ENCODE measurements around the gene FOXO6. TPM values are rescaled to one million over a fixed set of nuclear protein-coding genes. Genes with fewer than 3 reads are reported as not detected.

Gene FOXO6
- total and polyA plus RNA-seq, 2 of the 13 experiments (the other 11 are each of a cell fraction or from before 2014, with no cell fraction given): 0.13 TPM; not detected in 1

- TF ChIP-seq, protein P1, sequence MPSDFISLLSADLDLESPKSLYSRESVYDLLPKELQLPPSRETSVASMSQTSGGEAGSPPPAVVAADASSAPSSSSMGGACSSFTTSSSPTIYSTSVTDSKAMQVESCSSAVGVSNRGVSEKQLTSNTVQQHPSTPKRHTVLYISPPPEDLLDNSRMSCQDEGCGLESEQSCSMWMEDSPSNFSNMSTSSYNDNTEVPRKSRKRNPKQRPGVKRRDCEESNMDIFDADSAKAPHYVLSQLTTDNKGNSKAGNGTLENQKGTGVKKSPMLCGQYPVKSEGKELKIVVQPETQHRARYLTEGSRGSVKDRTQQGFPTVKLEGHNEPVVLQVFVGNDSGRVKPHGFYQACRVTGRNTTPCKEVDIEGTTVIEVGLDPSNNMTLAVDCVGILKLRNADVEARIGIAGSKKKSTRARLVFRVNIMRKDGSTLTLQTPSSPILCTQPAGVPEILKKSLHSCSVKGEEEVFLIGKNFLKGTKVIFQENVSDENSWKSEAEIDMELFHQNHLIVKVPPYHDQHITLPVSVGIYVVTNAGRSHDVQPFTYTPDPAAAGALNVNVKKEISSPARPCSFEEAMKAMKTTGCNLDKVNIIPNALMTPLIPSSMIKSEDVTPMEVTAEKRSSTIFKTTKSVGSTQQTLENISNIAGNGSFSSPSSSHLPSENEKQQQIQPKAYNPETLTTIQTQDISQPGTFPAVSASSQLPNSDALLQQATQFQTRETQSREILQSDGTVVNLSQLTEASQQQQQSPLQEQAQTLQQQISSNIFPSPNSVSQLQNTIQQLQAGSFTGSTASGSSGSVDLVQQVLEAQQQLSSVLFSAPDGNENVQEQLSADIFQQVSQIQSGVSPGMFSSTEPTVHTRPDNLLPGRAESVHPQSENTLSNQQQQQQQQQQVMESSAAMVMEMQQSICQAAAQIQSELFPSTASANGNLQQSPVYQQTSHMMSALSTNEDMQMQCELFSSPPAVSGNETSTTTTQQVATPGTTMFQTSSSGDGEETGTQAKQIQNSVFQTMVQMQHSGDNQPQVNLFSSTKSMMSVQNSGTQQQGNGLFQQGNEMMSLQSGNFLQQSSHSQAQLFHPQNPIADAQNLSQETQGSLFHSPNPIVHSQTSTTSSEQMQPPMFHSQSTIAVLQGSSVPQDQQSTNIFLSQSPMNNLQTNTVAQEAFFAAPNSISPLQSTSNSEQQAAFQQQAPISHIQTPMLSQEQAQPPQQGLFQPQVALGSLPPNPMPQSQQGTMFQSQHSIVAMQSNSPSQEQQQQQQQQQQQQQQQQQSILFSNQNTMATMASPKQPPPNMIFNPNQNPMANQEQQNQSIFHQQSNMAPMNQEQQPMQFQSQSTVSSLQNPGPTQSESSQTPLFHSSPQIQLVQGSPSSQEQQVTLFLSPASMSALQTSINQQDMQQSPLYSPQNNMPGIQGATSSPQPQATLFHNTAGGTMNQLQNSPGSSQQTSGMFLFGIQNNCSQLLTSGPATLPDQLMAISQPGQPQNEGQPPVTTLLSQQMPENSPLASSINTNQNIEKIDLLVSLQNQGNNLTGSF (CRISPR knock-in tag; IDR thresholded peaks at IDR 0.05): no peak
- TF ChIP-seq TRIM24 (CRISPR knock-in tag; IDR thresholded peaks at IDR 0.05): no peak
- TF ChIP-seq, protein P2, sequence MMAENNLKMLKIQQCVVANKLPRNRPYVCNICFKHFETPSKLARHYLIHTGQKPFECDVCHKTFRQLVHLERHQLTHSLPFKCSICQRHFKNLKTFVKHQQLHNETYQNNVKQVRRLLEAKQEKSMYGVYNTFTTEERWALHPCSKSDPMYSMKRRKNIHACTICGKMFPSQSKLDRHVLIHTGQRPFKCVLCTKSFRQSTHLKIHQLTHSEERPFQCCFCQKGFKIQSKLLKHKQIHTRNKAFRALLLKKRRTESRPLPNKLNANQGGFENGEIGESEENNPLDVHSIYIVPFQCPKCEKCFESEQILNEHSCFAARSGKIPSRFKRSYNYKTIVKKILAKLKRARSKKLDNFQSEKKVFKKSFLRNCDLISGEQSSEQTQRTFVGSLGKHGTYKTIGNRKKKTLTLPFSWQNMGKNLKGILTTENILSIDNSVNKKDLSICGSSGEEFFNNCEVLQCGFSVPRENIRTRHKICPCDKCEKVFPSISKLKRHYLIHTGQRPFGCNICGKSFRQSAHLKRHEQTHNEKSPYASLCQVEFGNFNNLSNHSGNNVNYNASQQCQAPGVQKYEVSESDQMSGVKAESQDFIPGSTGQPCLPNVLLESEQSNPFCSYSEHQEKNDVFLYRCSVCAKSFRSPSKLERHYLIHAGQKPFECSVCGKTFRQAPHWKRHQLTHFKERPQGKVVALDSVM (CRISPR knock-in tag; IDR thresholded peaks at IDR 0.05): peak; percentile 49; the same call in 1 of the 2 replicates
- TF ChIP-seq ZNF143 (CRISPR knock-in tag; IDR thresholded peaks at IDR 0.05): no peak
- TF ChIP-seq RAD51 (IDR thresholded peaks at IDR 0.05; ENCODE audit: borderline replicate concordance): no peak
- no peak for TF ChIP-seq ZNF138 (CRISPR knock-in tag; IDR thresholded peaks at IDR 0.05; ENCODE audit: low read depth)
- no peak for TF ChIP-seq ZNF740 (CRISPR knock-in tag; IDR thresholded peaks at IDR 0.05)
- TF ChIP-seq ETV5 (CRISPR knock-in tag; IDR thresholded peaks at IDR 0.05; ENCODE audit: borderline replicate concordance): no peak
- TF ChIP-seq KAT8 (CRISPR knock-in tag; IDR thresholded peaks at IDR 0.05): no peak
- TF ChIP-seq, protein P3, sequence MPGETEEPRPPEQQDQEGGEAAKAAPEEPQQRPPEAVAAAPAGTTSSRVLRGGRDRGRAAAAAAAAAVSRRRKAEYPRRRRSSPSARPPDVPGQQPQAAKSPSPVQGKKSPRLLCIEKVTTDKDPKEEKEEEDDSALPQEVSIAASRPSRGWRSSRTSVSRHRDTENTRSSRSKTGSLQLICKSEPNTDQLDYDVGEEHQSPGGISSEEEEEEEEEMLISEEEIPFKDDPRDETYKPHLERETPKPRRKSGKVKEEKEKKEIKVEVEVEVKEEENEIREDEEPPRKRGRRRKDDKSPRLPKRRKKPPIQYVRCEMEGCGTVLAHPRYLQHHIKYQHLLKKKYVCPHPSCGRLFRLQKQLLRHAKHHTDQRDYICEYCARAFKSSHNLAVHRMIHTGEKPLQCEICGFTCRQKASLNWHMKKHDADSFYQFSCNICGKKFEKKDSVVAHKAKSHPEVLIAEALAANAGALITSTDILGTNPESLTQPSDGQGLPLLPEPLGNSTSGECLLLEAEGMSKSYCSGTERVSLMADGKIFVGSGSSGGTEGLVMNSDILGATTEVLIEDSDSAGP (CRISPR knock-in tag; IDR thresholded peaks at IDR 0.05; ENCODE audit: borderline replicate concordance): no peak
- no peak for TF ChIP-seq ZNF75D (CRISPR knock-in tag; IDR thresholded peaks at IDR 0.05; ENCODE audit: borderline replicate concordance)
- TF ChIP-seq CTCF (CRISPR knock-in tag; IDR thresholded peaks at IDR 0.05): peak; percentile 62
- TF ChIP-seq RFX3 (CRISPR knock-in tag; IDR thresholded peaks at IDR 0.05): no peak
- TF ChIP-seq, protein P4, sequence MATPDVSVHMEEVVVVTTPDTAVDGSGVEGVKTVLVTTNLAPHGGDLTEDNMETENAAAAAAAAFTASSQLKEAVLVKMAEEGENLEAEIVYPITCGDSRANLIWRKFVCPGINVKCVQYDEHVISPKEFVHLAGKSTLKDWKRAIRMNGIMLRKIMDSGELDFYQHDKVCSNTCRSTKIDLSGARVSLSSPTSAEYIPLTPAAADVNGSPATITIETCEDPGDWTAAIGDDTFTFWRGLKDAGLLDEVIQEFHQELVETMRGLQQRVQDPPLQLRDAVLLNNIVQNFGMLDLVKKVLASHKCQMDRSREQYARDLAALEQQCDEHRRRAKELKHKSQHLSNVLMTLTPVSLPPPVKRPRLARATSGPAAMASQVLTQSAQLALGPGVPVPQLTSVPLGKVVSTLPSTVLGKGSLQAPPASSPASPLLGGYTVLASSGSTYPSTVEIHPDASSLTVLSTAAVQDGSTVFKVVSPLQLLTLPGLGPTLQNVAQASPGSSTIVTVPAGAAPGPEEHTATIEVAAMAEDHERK (CRISPR knock-in tag; IDR thresholded peaks at IDR 0.05; ENCODE audit: low read depth): no peak
- TF ChIP-seq ZFY (CRISPR knock-in tag; IDR thresholded peaks at IDR 0.05): no peak
- TF ChIP-seq, protein P5, sequence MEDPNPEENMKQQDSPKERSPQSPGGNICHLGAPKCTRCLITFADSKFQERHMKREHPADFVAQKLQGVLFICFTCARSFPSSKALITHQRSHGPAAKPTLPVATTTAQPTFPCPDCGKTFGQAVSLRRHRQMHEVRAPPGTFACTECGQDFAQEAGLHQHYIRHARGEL (CRISPR knock-in tag; IDR thresholded peaks at IDR 0.05): no peak
Observed at GRCh38 chr1:41313661-41314131, 47.5 kb upstream of the FOXO6 start (continued).

Data from HepG2 (cell line).